Measurements from ENCODE around the gene TMEM151A. TPM values are rescaled to one million over a fixed set of nuclear protein-coding genes. Genes with fewer than 3 reads are reported as not detected.
A peak's percentile ranks its signal among the peaks of the same experiment; 100 is the strongest.

The TMEM151A gene
- total and polyA plus RNA-seq, 2 of the 4 experiments (the other 2 are of a cell fraction), result 0.03 TPM; not detected in 1

DNA sequence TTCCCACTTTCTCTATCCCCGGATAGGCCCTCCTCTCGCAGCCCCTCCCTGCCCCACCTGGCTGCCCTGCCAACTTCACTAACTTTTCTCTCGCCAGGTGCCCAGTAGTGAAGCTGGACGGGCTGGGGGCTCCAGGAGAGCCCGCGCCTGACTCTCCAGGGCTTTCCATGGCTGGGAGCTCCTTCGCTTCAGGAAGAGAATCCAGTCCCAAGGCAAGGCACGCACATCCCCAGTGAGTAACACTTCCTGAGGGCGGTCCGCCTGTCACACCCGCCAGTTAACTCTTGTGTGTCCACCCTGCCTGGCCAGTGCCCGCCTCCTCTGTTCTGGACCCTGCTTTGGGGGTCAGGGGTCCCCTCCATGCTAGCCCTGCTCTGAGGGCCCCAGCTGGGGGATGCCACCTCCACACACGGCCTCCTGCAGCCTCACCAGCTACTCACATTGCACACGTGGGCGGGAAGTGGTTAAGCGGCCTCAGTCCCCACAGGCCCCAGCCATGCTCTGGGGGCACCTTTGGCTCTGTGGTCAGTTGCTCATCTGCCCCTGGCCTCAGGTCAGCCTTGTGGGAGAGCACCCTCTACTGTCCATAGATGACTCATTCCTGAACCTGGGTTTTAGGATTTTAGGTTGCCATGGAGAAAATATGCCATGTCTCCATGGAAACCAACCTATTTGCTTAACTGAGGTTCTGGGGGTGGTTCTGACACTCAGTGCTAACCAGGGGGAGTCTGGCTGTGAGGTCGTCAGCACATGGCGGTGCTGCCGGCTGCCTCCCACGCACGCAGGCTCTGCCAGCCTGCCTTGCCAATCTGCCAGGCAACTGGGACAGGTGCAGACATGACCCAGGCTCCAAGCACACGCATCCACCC lies 44.8 kb downstream of the TMEM151A start, which contains the start of gene RIN1:
Gene RIN1 (minus strand): TSS at position 201 of the 869 bp plus-strand sequence. CDS start 32 bp downstream, at position 169.
- peak within 1 kb of the TSS; percentile 54; the same call in 2 of the 3 replicates for H2BK15ac ChIP-seq (ENCODE audit: low read depth, low read length)
- CTCF ChIA-PET, result interaction anchor here (0.6 to 2.1 kb wide), 5 partner anchors 9 to 53 kb away, joined by 3 to 17 read pairs (median 4); partner anchors contain the start of gene SLC29A2
- H2AFZ ChIP-seq (replicated peaks; ENCODE audit: low read length, poor library complexity), result peak within 1 kb of the TSS; percentile 83
- H4K5ac ChIP-seq (ENCODE audit: low read depth, low read length), result peak within 1 kb of the TSS; percentile 69; the same call in 1 of the 2 replicates
- dilution Hi-C loops (cut with HindIII; ENCODE audit: low sequenced_read_pairs, unreplicated experiment), result no loop called here
- peaks cover 21% of the 10 kb centered on the region for H4K20me1 ChIP-seq (ENCODE audit: insufficient read depth, low read length)
- intact Hi-C loops (cut with micrococcal nuclease), result loop anchor here (1.0 kb wide), 3 partner anchors 24 to 114 kb away; no protein-coding TSS in a partner anchor
- 0% methylated on average over 11 of the region's 22 CpGs; no CpG with 5 or more reads in 1 of the 2 experiments for WGBS, 2 experiments (ENCODE audit: extremely low coverage in 2 of 2, insufficient read length in 1 of 2)
- H2BK20ac ChIP-seq (ENCODE audit: low read depth, low read length), result peak within 1 kb of the TSS; percentile 53
- DNase-seq (peak; percentile 99), ATAC-seq (ENCODE audit: low read depth) (peak; percentile 86)
- peaks cover 7 to 45% of the 10 kb centered on the region in 2 experiments; a peak in 3 of 4 replicates for H3K79me1 ChIP-seq (ENCODE audit: low read depth in 1 of 2, low read length in 2 of 2)
- H3K9me1 ChIP-seq (ENCODE audit: insufficient read depth, low read length), result no peaks in the 10 kb centered on the region
- peak within 1 kb of the TSS; percentile 90 for H4K91ac ChIP-seq (ENCODE audit: insufficient read depth, low read depth, low read length)
- H4K8ac ChIP-seq (ENCODE audit: low read depth in 2 of 2, low read length in 2 of 2), result peak within 1 kb of the TSS; percentile 63 to 79; a peak in 3 of 4 replicates
- peak within 1 kb of the TSS; percentile 95 for H3K14ac ChIP-seq (replicated peaks; ENCODE audit: low read depth, low read length)
- H3K4me3 ChIP-seq (ENCODE audit: insufficient read depth, low read depth, low read length), result peak within 1 kb of the TSS; percentile 60
- H3K36me3 ChIP-seq (ENCODE audit: control insufficient read depth, insufficient read depth, low read length), result peaks cover 40% of the 10 kb centered on the region
- H3K27me3 ChIP-seq (ENCODE audit: control insufficient read depth, insufficient read depth, low read length), result no peaks in the 10 kb centered on the region
- H3K9ac ChIP-seq (ENCODE audit: low read depth, low read length), result peak within 1 kb of the TSS; percentile 72
- no peaks in the 10 kb centered on the region for H3K9me3 ChIP-seq (ENCODE audit: control insufficient read depth, insufficient read depth, low read length)
- H2AK5ac ChIP-seq (ENCODE audit: low read depth, low read length), result peak within 1 kb of the TSS; percentile 90
- in situ Hi-C loops (cut with MboI; ENCODE audit: low sequenced_read_pairs), result no loop called here
- H3K23ac ChIP-seq (ENCODE audit: low read depth, low read length), result peak within 1 kb of the TSS; percentile 97
- peak within 1 kb of the TSS; percentile 99 for H2AK9ac ChIP-seq (replicated peaks; ENCODE audit: low read depth, low read length, poor library complexity)
- peak within 1 kb of the TSS; percentile 67 for H3K18ac ChIP-seq (ENCODE audit: low read depth, low read length)
- H3K4me1 ChIP-seq (ENCODE audit: control insufficient read depth, insufficient read depth, low read length), result peaks cover 23% of the 10 kb centered on the region
- peak within 1 kb of the TSS; percentile 83 for H3K56ac ChIP-seq (ENCODE audit: extremely low read depth, insufficient read depth, low read length)
- POLR2A ChIA-PET (ENCODE audit: unreplicated experiment), result interaction anchor here (0.6 to 2.2 kb wide), 6 partner anchors 9 to 307 kb away, joined by 3 to 23 read pairs (median 4); partner anchors contain the start of gene CD248
- peak within 1 kb of the TSS; percentile 91 for H2BK120ac ChIP-seq (ENCODE audit: low read depth, low read length)
- H3K27ac ChIP-seq (ENCODE audit: insufficient read depth, low read length), result peak within 1 kb of the TSS; percentile 89
- BruUV-seq (replicated peaks), result no TSS peak
- H2BK5ac ChIP-seq (ENCODE audit: low read depth, low read length, poor library complexity, severe bottlenecking), result peak within 1 kb of the TSS; percentile 97
- H3K4me2 ChIP-seq (ENCODE audit: low read depth, low read length), result peak within 1 kb of the TSS; percentile 92
- H3K4ac ChIP-seq (ENCODE audit: low read depth, low read length), result peak within 1 kb of the TSS; percentile 97
- TF ChIP-seq CHD1 (IDR thresholded peaks at IDR 0.05; ENCODE audit: low read depth, low read length), result no peak; the same call in 1 of the 2 replicates
- peak; percentile 29; the same call in 1 of the 2 replicates for TF ChIP-seq RAD21 (IDR thresholded peaks at IDR 0.05; ENCODE audit: low read length)
- peak; percentile 98 for TF ChIP-seq FOS (IDR thresholded peaks at IDR 0.05; ENCODE audit: low read depth, low read length)
- peak; percentile 99 for TF ChIP-seq RCOR1 (IDR thresholded peaks at IDR 0.05; ENCODE audit: insufficient replicate concordance, low read length)
- no peak for TF ChIP-seq MAFK (IDR thresholded peaks at IDR 0.05; ENCODE audit: low read depth, low read length)
- TF ChIP-seq RFX5 (IDR thresholded peaks at IDR 0.05; ENCODE audit: low read depth, low read length), result no peak
- TF ChIP-seq, protein P1, sequence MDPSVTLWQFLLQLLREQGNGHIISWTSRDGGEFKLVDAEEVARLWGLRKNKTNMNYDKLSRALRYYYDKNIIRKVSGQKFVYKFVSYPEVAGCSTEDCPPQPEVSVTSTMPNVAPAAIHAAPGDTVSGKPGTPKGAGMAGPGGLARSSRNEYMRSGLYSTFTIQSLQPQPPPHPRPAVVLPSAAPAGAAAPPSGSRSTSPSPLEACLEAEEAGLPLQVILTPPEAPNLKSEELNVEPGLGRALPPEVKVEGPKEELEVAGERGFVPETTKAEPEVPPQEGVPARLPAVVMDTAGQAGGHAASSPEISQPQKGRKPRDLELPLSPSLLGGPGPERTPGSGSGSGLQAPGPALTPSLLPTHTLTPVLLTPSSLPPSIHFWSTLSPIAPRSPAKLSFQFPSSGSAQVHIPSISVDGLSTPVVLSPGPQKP (IDR thresholded peaks at IDR 0.05; ENCODE audit: borderline replicate concordance, low read depth, low read length), result no peak
- 0 out of 2 replicates have a peak, but pooled peaks have one; percentile 2 for TF ChIP-seq NFE2L2 (IDR thresholded peaks at IDR 0.05; ENCODE audit: low read depth, low read length)
- peak; percentile 78 for TF ChIP-seq BHLHE40 (IDR thresholded peaks at IDR 0.05; ENCODE audit: low read depth, low read length)
- TF ChIP-seq, protein P2, sequence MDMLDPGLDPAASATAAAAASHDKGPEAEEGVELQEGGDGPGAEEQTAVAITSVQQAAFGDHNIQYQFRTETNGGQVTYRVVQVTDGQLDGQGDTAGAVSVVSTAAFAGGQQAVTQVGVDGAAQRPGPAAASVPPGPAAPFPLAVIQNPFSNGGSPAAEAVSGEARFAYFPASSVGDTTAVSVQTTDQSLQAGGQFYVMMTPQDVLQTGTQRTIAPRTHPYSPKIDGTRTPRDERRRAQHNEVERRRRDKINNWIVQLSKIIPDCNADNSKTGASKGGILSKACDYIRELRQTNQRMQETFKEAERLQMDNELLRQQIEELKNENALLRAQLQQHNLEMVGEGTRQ (IDR thresholded peaks at IDR 0.05; ENCODE audit: low read depth, low read length), result peak; percentile 77
- TF ChIP-seq POLR2A (IDR thresholded peaks at IDR 0.05; ENCODE audit: low read depth, low read length), result peak; percentile 97
- TF ChIP-seq CEBPB (IDR thresholded peaks at IDR 0.05; ENCODE audit: low read depth, low read length), result peak; percentile 54; the same call in 1 of the 2 replicates
- TF ChIP-seq MXI1 (IDR thresholded peaks at IDR 0.05; ENCODE audit: borderline replicate concordance, low read depth, low read length), result peak; percentile 92

All from IMR-90 (cell line).